GM21528 (cell line): ENCODE measurements around the gene CERS4.
A peak's percentile ranks its signal among the peaks of the same experiment; 100 is the strongest.
"Not testable (repeated sequence)": the region's sequence is repeated elsewhere in the genome, so short reads cannot be mapped to it uniquely, and the experiment has no call there.

Experiments
- ATAC-seq: cut with Tn5 transposase; IDR thresholded peaks from one replicate; pipeline ENCODE4 v1.9.1; 2021; ENCODE audit warnings: mild to moderate bottlenecking, moderate library complexity; ENCODE audit not compliant: unreplicated experiment, low FRiP score

CERS4 gene

GRCh38 chr19:8240274-8241229, 31.4 kb downstream of the CERS4 start:
- ATAC-seq: peak; percentile 70

GRCh38 chr19:8241646-8242045, 32.5 kb downstream of the CERS4 start:
- no peak for ATAC-seq

GRCh38 chr19:8242211-8242821, 33.1 kb downstream of the CERS4 start:
- ATAC-seq: no peak

GRCh38 chr19:8243146-8243545, 34.0 kb downstream of the CERS4 start:
- ATAC-seq: no peak

GRCh38 chr19:8244442-8244841, 35.3 kb downstream of the CERS4 start:
- no peak for ATAC-seq

- no peak for ATAC-seq
Observed at GRCh38 chr19:8245869-8246835, 37.0 kb downstream of the CERS4 start.

- ATAC-seq: not testable (repeated sequence)
Observed at GRCh38 chr19:8247129-8247890, 38.1 kb downstream of the CERS4 start.

GRCh38 chr19:8248348-8249328, 39.5 kb downstream of the CERS4 start:
- no peak for ATAC-seq

GRCh38 chr19:8250596-8250995, 41.4 kb downstream of the CERS4 start:
- ATAC-seq: no peak

- no peak for ATAC-seq
Observed at GRCh38 chr19:8251025-8251472, 41.9 kb downstream of the CERS4 start.

- no peak for ATAC-seq
Observed at GRCh38 chr19:8252922-8253589, 43.9 kb downstream of the CERS4 start.

GRCh38 chr19:8253678-8254077, 44.5 kb downstream of the CERS4 start:
- ATAC-seq: no peak

- no peak for ATAC-seq
Observed at GRCh38 chr19:8254286-8255001, 45.3 kb downstream of the CERS4 start.

GRCh38 chr19:8255426-8256125, 46.4 kb downstream of the CERS4 start:
- ATAC-seq: no peak

GRCh38 chr19:8256276-8257051, 47.3 kb downstream of the CERS4 start:
- ATAC-seq: no peak

GRCh38 chr19:8257052-8257443, 47.9 kb downstream of the CERS4 start:
- no peak for ATAC-seq
